ENCODE measurements around the gene HAND1. TPM values are rescaled to one million over a fixed set of nuclear protein-coding genes. Genes with fewer than 3 reads are reported as not detected.

Gene HAND1
- polyA plus RNA-seq, 4 donors = 0.22 to 0.42 TPM; not detected in 2

GRCh38 chr5:154503698-154504039 is 25.6 kb upstream of the HAND1 start:
- 90 to 93% (median 92%) methylated on average over 2 of the region's 2 CpGs for WGBS, 3 donors
- DNase-seq = no peak
- H3K36me3 ChIP-seq (ENCODE audit: control insufficient read depth in 3 of 3, insufficient read depth in 2 of 3, low read depth in 1 of 3, low read length in 3 of 3) = no peaks in the 10 kb centered on the region
- no peak overlapping the region for H3K4me3 ChIP-seq (ENCODE audit: low read depth in 1 of 3, low read length in 3 of 3)
- no peak overlapping the region for H3K27ac ChIP-seq (ENCODE audit: low read depth in 1 of 3, low read length in 2 of 3)
- peaks cover 0 to 34% (median 6%) of the 10 kb centered on the region in 3 donors for H3K27me3 ChIP-seq (ENCODE audit: control insufficient read depth in 3 of 3, insufficient read depth in 3 of 3, low read length in 3 of 3)
- H3K4me1 ChIP-seq (ENCODE audit: control insufficient read depth in 3 of 3, insufficient read depth in 2 of 3, low read depth in 1 of 3, low read length in 2 of 3) = no peaks in the 10 kb centered on the region
- FAIRE-seq = no peak
- no peaks in the 10 kb centered on the region for H3K9me3 ChIP-seq (ENCODE audit: control insufficient read depth in 2 of 2, insufficient read depth in 1 of 2, low read depth in 1 of 2, low read length in 1 of 2)

DNA sequence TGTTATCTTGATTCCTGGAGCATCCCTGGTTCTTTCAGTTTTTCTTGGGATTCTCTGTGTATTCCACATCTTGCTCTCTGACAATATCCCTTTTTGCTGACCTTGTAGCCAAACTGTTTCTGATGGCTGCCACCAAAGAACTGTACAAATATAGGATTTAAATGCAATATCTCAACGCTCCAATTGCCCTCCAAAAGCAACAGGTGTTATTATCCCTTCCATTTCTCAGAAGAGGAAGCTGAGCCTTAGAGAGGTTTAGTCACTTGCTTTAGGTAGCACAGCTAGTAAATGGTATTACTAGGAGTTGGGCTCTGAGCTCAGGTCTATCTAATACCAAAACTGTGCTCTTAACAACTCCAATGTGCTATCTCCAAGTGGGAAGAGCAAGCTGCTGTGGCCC is 24.2 kb upstream of the HAND1 start:
- no peak overlapping the region for H3K4me3 ChIP-seq (ENCODE audit: low read depth in 1 of 3, low read length in 3 of 3)
- no peak overlapping the region for H3K27ac ChIP-seq (ENCODE audit: low read depth in 1 of 3, low read length in 2 of 3)
- peaks cover 0 to 33% (median 6%) of the 10 kb centered on the region in 3 donors for H3K27me3 ChIP-seq (ENCODE audit: control insufficient read depth in 3 of 3, insufficient read depth in 3 of 3, low read length in 3 of 3)
- no peaks in the 10 kb centered on the region for H3K9me3 ChIP-seq (ENCODE audit: control insufficient read depth in 2 of 2, insufficient read depth in 1 of 2, low read depth in 1 of 2, low read length in 1 of 2)
- 70 to 94% (median 89%) methylated on average over 1 of the region's 1 CpG for WGBS, 3 donors
- DNase-seq (no peak), FAIRE-seq (no peak)
- H3K36me3 ChIP-seq (ENCODE audit: control insufficient read depth in 3 of 3, insufficient read depth in 2 of 3, low read depth in 1 of 3, low read length in 3 of 3) = no peaks in the 10 kb centered on the region
- H3K4me1 ChIP-seq (ENCODE audit: control insufficient read depth in 3 of 3, insufficient read depth in 2 of 3, low read depth in 1 of 3, low read length in 2 of 3) = no peaks in the 10 kb centered on the region

DNA sequence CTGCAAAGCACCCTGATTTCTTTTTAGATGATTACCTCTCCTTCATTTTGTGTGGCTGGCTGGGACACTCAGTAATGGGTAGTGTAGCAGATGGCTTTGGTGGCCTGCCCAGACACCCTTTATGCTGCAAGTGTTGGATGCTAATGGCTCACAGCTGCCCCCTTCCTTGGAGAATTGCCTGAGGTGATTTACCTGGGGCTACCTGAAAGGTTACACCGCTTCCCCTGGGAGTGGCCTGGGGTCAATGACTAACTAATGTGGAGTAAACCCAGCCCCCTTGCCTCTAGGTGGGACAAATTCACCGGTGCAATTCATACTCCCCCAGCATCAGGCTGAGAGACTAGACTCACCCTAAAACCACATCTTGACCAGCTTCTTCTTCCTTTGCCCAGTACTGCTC is 23.5 kb upstream of the HAND1 start:
- H3K9me3 ChIP-seq (ENCODE audit: control insufficient read depth in 2 of 2, insufficient read depth in 1 of 2, low read depth in 1 of 2, low read length in 1 of 2) = no peaks in the 10 kb centered on the region
- no peak for FAIRE-seq
- no peak for DNase-seq
- no peak overlapping the region for H3K4me3 ChIP-seq (ENCODE audit: low read depth in 1 of 3, low read length in 3 of 3)
- WGBS, 3 donors = 19 to 42% (median 27%) methylated on average over 2 of the region's 2 CpGs
- no peaks in the 10 kb centered on the region for H3K36me3 ChIP-seq (ENCODE audit: control insufficient read depth in 3 of 3, insufficient read depth in 2 of 3, low read depth in 1 of 3, low read length in 3 of 3)
- H3K27ac ChIP-seq (ENCODE audit: low read depth in 1 of 3, low read length in 2 of 3) = no peak overlapping the region
- H3K4me1 ChIP-seq (ENCODE audit: control insufficient read depth in 3 of 3, insufficient read depth in 2 of 3, low read depth in 1 of 3, low read length in 2 of 3) = no peaks in the 10 kb centered on the region
- H3K27me3 ChIP-seq (ENCODE audit: control insufficient read depth in 3 of 3, insufficient read depth in 3 of 3, low read length in 3 of 3) = peaks cover 0 to 29% (median 6%) of the 10 kb centered on the region in 3 donors

DNA sequence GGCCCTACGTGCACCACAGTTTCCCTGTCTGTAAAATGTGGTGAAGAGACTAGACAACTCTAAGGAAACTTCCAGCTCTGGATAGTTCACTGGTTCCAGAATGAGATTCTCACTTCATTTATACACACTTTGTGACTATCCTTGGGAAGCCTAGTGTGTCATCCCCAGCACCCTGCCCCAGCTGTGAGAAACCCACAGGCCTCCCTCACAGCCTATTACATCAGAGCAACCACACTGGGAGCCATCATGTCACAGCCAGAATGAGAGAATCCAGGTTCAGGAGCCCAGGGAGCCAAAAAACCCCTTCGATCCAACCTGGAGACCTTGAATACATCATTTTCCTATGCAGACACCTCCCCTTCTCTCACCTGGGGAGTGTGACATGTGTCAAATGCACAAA is 21.0 kb upstream of the HAND1 start:
- Histone ChIP-seq H3K36me3 (ENCODE audit: control insufficient read depth in 3 of 3, insufficient read depth in 2 of 3, low read depth in 1 of 3, low read length in 3 of 3) (no peaks in the 10 kb centered on the region), H3K27me3 (ENCODE audit: control insufficient read depth in 3 of 3, insufficient read depth in 3 of 3, low read length in 3 of 3) (peaks cover 0 to 36% (median 3%) of the 10 kb centered on the region in 3 donors), H3K27ac (ENCODE audit: low read depth in 1 of 3, low read length in 2 of 3) (no peak overlapping the region), H3K9me3 (ENCODE audit: control insufficient read depth in 2 of 2, insufficient read depth in 1 of 2, low read depth in 1 of 2, low read length in 1 of 2) (no peaks in the 10 kb centered on the region), H3K4me1 (ENCODE audit: control insufficient read depth in 3 of 3, insufficient read depth in 2 of 3, low read depth in 1 of 3, low read length in 2 of 3) (no peaks in the 10 kb centered on the region), H3K4me3 (ENCODE audit: low read depth in 1 of 3, low read length in 3 of 3) (no peak overlapping the region)
- FAIRE-seq = no peak
- no peak for DNase-seq
- WGBS, 3 donors = 86 to 89% (median 88%) methylated on average over 2 of the region's 2 CpGs

DNA sequence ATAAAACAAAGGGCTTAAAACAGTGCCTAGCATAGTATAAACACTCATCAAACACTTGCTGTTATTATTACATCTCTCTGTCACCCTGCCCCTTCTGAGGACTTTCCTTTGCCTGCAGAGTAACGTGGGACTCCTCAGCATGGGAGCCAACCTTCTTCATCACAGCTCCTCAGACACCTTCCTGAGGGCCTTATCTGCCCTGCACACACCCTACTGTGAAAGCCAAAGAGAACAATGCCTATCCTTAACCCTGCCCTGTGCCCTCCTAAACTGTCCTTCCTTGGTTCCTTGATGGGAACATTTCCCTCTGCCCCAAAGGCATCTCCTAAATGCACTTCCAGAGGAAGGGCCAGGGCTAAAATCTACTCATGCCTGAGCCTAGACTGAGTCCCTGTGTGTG is 20.6 kb upstream of the HAND1 start:
- Histone ChIP-seq H3K9me3 (ENCODE audit: control insufficient read depth in 2 of 2, insufficient read depth in 1 of 2, low read depth in 1 of 2, low read length in 1 of 2) (no peaks in the 10 kb centered on the region), H3K4me1 (ENCODE audit: control insufficient read depth in 3 of 3, insufficient read depth in 2 of 3, low read depth in 1 of 3, low read length in 2 of 3) (no peaks in the 10 kb centered on the region), H3K27me3 (ENCODE audit: control insufficient read depth in 3 of 3, insufficient read depth in 3 of 3, low read length in 3 of 3) (peaks cover 0 to 39% (median 3%) of the 10 kb centered on the region in 3 donors), H3K4me3 (ENCODE audit: low read depth in 1 of 3, low read length in 3 of 3) (no peak overlapping the region), H3K27ac (ENCODE audit: low read depth in 1 of 3, low read length in 2 of 3) (no peak overlapping the region), H3K36me3 (ENCODE audit: control insufficient read depth in 3 of 3, insufficient read depth in 2 of 3, low read depth in 1 of 3, low read length in 3 of 3) (no peaks in the 10 kb centered on the region)
- DNase-seq = no peak
- 47 to 62% (median 50%) methylated on average over 1 of the region's 1 CpG for WGBS, 3 donors
- no peak for FAIRE-seq

DNA sequence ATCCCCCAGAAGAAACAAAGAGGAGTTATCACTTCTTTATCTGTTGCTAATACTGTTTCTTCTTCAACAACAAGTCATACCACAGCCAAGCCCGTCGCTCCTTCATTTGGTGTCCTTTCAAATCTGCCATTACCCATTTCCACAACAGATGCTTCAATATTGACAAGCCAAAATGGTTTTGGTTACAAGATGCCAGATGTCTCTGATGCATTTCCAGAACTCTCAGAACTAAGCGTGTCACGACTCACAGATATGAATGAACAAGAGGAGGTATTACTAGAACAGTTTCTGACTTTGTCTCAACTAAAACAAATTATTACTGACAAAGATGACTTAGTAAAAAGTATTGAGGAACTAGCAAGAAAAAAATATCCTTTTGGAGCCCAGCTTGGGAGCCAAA is 16.0 kb upstream of the HAND1 start:
- Histone ChIP-seq H3K4me1 (ENCODE audit: control insufficient read depth in 3 of 3, insufficient read depth in 2 of 3, low read depth in 1 of 3, low read length in 2 of 3) (no peaks in the 10 kb centered on the region), H3K36me3 (ENCODE audit: control insufficient read depth in 3 of 3, insufficient read depth in 2 of 3, low read depth in 1 of 3, low read length in 3 of 3) (no peaks in the 10 kb centered on the region), H3K4me3 (ENCODE audit: low read depth in 1 of 3, low read length in 3 of 3) (no peak overlapping the region), H3K27me3 (ENCODE audit: control insufficient read depth in 3 of 3, insufficient read depth in 3 of 3, low read length in 3 of 3) (peaks cover 3 to 47% (median 4%) of the 10 kb centered on the region in 3 donors), H3K9me3 (ENCODE audit: control insufficient read depth in 2 of 2, insufficient read depth in 1 of 2, low read depth in 1 of 2, low read length in 1 of 2) (no peaks in the 10 kb centered on the region), H3K27ac (ENCODE audit: low read depth in 1 of 3, low read length in 2 of 3) (no peak overlapping the region)
- WGBS, 3 donors = 71 to 87% (median 74%) methylated on average over 4 of the region's 4 CpGs
- DNase-seq (no peak), FAIRE-seq (no peak)

- H3K27me3 ChIP-seq (ENCODE audit: control insufficient read depth in 3 of 3, insufficient read depth in 3 of 3, low read length in 3 of 3) = peaks cover 3 to 47% (median 4%) of the 10 kb centered on the region in 3 donors
- no peaks in the 10 kb centered on the region for H3K36me3 ChIP-seq (ENCODE audit: control insufficient read depth in 3 of 3, insufficient read depth in 2 of 3, low read depth in 1 of 3, low read length in 3 of 3)
- H3K27ac ChIP-seq (ENCODE audit: low read depth in 1 of 3, low read length in 2 of 3) = no peak overlapping the region
- FAIRE-seq = no peak
- DNase-seq = no peak
- no peaks in the 10 kb centered on the region for H3K9me3 ChIP-seq (ENCODE audit: control insufficient read depth in 2 of 2, insufficient read depth in 1 of 2, low read depth in 1 of 2, low read length in 1 of 2)
- H3K4me1 ChIP-seq (ENCODE audit: control insufficient read depth in 3 of 3, insufficient read depth in 2 of 3, low read depth in 1 of 3, low read length in 2 of 3) = no peaks in the 10 kb centered on the region
- 49 to 64% (median 62%) methylated on average over 26 to 29 of the region's 29 CpGs for WGBS, 3 donors
- no peak overlapping the region for H3K4me3 ChIP-seq (ENCODE audit: low read depth in 1 of 3, low read length in 3 of 3)
Measured at GRCh38 chr5:154493274-154493673, 15.2 kb upstream of the HAND1 start.

GRCh38 chr5:154491941-154492340 is 13.9 kb upstream of the HAND1 start:
- DNase-seq = no peak
- Histone ChIP-seq H3K9me3 (ENCODE audit: control insufficient read depth in 2 of 2, insufficient read depth in 1 of 2, low read depth in 1 of 2, low read length in 1 of 2) (no peaks in the 10 kb centered on the region), H3K27ac (ENCODE audit: low read depth in 1 of 3, low read length in 2 of 3) (no peak overlapping the region), H3K4me3 (ENCODE audit: low read depth in 1 of 3, low read length in 3 of 3) (no peak overlapping the region), H3K27me3 (ENCODE audit: control insufficient read depth in 3 of 3, insufficient read depth in 3 of 3, low read length in 3 of 3) (peaks cover 3 to 48% (median 9%) of the 10 kb centered on the region in 3 donors), H3K36me3 (ENCODE audit: control insufficient read depth in 3 of 3, insufficient read depth in 2 of 3, low read depth in 1 of 3, low read length in 3 of 3) (no peaks in the 10 kb centered on the region), H3K4me1 (ENCODE audit: control insufficient read depth in 3 of 3, insufficient read depth in 2 of 3, low read depth in 1 of 3, low read length in 2 of 3) (no peaks in the 10 kb centered on the region)
- 13 to 68% (median 53%) methylated on average over 2 of the region's 2 CpGs for WGBS, 3 donors
- no peak for FAIRE-seq

DNA sequence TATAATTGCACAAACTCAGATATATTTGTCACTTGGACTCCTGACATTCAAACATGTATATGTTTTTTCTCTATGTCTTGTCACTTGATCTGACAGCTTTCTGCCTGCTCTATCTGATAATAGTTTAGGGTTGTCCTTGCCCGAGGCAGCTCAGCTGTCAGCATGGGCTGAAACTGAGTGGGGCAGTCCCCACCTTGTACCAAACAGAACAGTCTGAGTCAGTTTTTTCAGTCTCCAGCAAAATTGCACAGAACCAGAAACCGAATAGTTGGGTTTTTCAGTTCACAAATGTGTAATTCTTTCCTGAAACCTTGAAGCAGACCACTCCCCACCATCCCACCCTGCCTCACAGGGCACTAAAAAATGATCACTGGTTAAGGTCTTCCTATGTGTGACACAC is 9.5 kb upstream of the HAND1 start:
- DNase-seq (no peak), FAIRE-seq (no peak)
- H3K9me3 ChIP-seq (ENCODE audit: control insufficient read depth in 2 of 2, insufficient read depth in 1 of 2, low read depth in 1 of 2, low read length in 1 of 2) = peaks cover 0 to 3% of the 10 kb centered on the region in 2 donors
- H3K36me3 ChIP-seq (ENCODE audit: control insufficient read depth in 3 of 3, insufficient read depth in 2 of 3, low read depth in 1 of 3, low read length in 3 of 3) = no peaks in the 10 kb centered on the region
- WGBS, 3 donors = 34 to 35% (median 34%) methylated on average over 2 of the region's 2 CpGs
- H3K27ac ChIP-seq (ENCODE audit: low read depth in 1 of 3, low read length in 2 of 3) = no peak overlapping the region
- peaks cover 11 to 68% (median 37%) of the 10 kb centered on the region in 3 donors for H3K27me3 ChIP-seq (ENCODE audit: control insufficient read depth in 3 of 3, insufficient read depth in 3 of 3, low read length in 3 of 3)
- H3K4me3 ChIP-seq (ENCODE audit: low read depth in 1 of 3, low read length in 3 of 3) = no peak overlapping the region
- H3K4me1 ChIP-seq (ENCODE audit: control insufficient read depth in 3 of 3, insufficient read depth in 2 of 3, low read depth in 1 of 3, low read length in 2 of 3) = peaks cover 0 to 22% (median 6%) of the 10 kb centered on the region in 3 donors
